Hepatocyte (in vitro differentiated cells): ENCODE results near the gene SYT9. TPM values are rescaled to one million over a fixed set of nuclear protein-coding genes. Genes with fewer than 3 reads are reported as not detected.
A peak's percentile ranks its signal among the peaks of the same experiment; 100 is the strongest.

ENCODE experiments used
- DNase-seq: peaks from one replicate; pipeline ENCODE4 v3.0.0-alpha.2; 2016; ENCODE audit warnings: low spot score
- H2AFZ ChIP-seq: fragments of 200-600 bp; sonication (generic); 2 replicates; pipeline ENCODE4 v1.6.0; 2016; ENCODE audit warnings: antibody characterized with exemption, mild to moderate bottlenecking
- H3K27ac ChIP-seq: fragments of 200-600 bp; sonication (generic); 2 replicates; pipeline ENCODE4 v1.5.1; 2016; ENCODE audit warnings: mild to moderate bottlenecking
- H3K27me3 ChIP-seq: fragments of 200-600 bp; sonication (generic); 2 replicates; pipeline ENCODE4 v1.6.1; 2016
- H3K36me3 ChIP-seq: fragments of 200-600 bp; sonication (generic); replicated peaks from 2 replicates; pipeline ENCODE4 v1.5.1; 2016; ENCODE audit warnings: low read depth; ENCODE audit not compliant: insufficient read depth
- H3K4me1 ChIP-seq: fragments of 200-600 bp; sonication (generic); 2 replicates; pipeline ENCODE4 v1.5.1; 2016; ENCODE audit warnings: mild to moderate bottlenecking, moderate library complexity; ENCODE audit not compliant: insufficient read depth
- H3K4me2 ChIP-seq: fragments of 200-600 bp; sonication (generic); 2 replicates; pipeline ENCODE4 v1.6.0; 2016
- H3K4me3 ChIP-seq: fragments of 200-600 bp; sonication (generic); 2 replicates; pipeline ENCODE4 v1.5.1; 2016; ENCODE audit warnings: mild to moderate bottlenecking
- H3K79me2 ChIP-seq: fragments of 200-600 bp; sonication (generic); 2 replicates; pipeline ENCODE4 v1.6.0; 2017; ENCODE audit warnings: mild to moderate bottlenecking
- H3K9me2 ChIP-seq: fragments of 200-600 bp; sonication (generic); replicated peaks from 2 replicates; pipeline ENCODE4 v1.6.0; 2017; ENCODE audit warnings: mild to moderate bottlenecking; ENCODE audit not compliant: insufficient read depth
- H3K9me3 ChIP-seq: fragments of 200-600 bp; sonication (generic); 2 replicates; pipeline ENCODE4 v1.5.1; 2016; ENCODE audit warnings: low read depth, mild to moderate bottlenecking
- H4K20me1 ChIP-seq: fragments of 200-600 bp; sonication (generic); 2 replicates; pipeline ENCODE4 v1.6.0; 2016; ENCODE audit warnings: mild to moderate bottlenecking; ENCODE audit not compliant: insufficient read depth, poor library complexity, severe bottlenecking
- CTCF ChIP-seq: fragments of 200-600 bp; sonication (generic); IDR thresholded peaks from 2 replicates; pipeline ENCODE4 v1.5.1; 2016; ENCODE audit warnings: antibody characterized with exemption, mild to moderate bottlenecking; ENCODE audit not compliant: poor library complexity
- EZH2 ChIP-seq: fragments of 200-600 bp; sonication (generic); IDR thresholded peaks from 2 replicates; pipeline ENCODE4 v1.6.1; 2016; ENCODE audit warnings: antibody characterized with exemption, mild to moderate bottlenecking, borderline replicate concordance
- EZH2phosphoT487 ChIP-seq: fragments of 200-600 bp; sonication (generic); IDR thresholded peaks from one replicate; pipeline ENCODE4 v1.6.1; 2018; ENCODE audit warnings: antibody characterized with exemption, mild to moderate bottlenecking, low read depth, moderate library complexity; ENCODE audit not compliant: unreplicated experiment, severe bottlenecking
- WGBS: methylation state at CpG from one replicate; pipeline ENCODE4 v1.1.6; 2016; ENCODE audit warnings: low lambda C conversion rate; ENCODE audit errors: missing lambda C conversion rate; 5-methylcytosine and 5-hydroxymethylcytosine counted together
- polyA plus RNA-seq: library from polyadenylated mRNA; unstranded; fragments of >200 nt; fragmentation: Nextera tagmentation; extraction: Ambion mirVana; gene quantifications from 2 replicates; pipeline ENCODE4 v1.2.1, GENCODE V29; 2016
- total RNA-seq: library from RNA; depleted of rRNA; stranded (reverse); fragments of >200 nt; gene quantifications from 2 replicates; pipeline ENCODE4 v1.2.3, GENCODE V29; 2014

Gene SYT9
- total and polyA plus RNA-seq, 2 experiments from 2014 or later = 0.22 to 1.3 TPM

- H3K9me3 ChIP-seq = no peaks in the 10 kb centered on the region
- H3K4me3 ChIP-seq = peak overlapping the region; percentile 62
- H3K9me2 ChIP-seq = no peaks in the 10 kb centered on the region
- no peak overlapping the region for H3K27ac ChIP-seq
- TF ChIP-seq EZH2phosphoT487 = no peak
- TF ChIP-seq CTCF = no peak
- no peak for TF ChIP-seq EZH2
- H3K27me3 ChIP-seq = peaks cover 60% of the 10 kb centered on the region
- no peaks in the 10 kb centered on the region for H3K79me2 ChIP-seq
- peak overlapping the region; percentile 93 for H3K4me2 ChIP-seq
- no peaks in the 10 kb centered on the region for H3K36me3 ChIP-seq
- peak overlapping the region; percentile 92 for H2AFZ ChIP-seq
- no peaks in the 10 kb centered on the region for H4K20me1 ChIP-seq
- no peak for DNase-seq
- 4% methylated on average over 25 of the region's 28 CpGs for WGBS
- peaks cover 9% of the 10 kb centered on the region for H3K4me1 ChIP-seq
These were observed 243 bp upstream of the SYT9 start for GRCh38 chr11:7251487-7251835.

GRCh38 chr11:7252683-7253213 is 1.0 kb downstream of the SYT9 start:
- no peak for DNase-seq
- Histone ChIP-seq H3K9me2 (no peaks in the 10 kb centered on the region), H3K79me2 (no peaks in the 10 kb centered on the region), H3K27ac (no peak overlapping the region), H3K4me1 (peaks cover 9% of the 10 kb centered on the region), H3K36me3 (no peaks in the 10 kb centered on the region), H4K20me1 (no peaks in the 10 kb centered on the region), H3K4me2 (peak overlapping the region; percentile 93), H3K9me3 (no peaks in the 10 kb centered on the region), H2AFZ (peak overlapping the region; percentile 92), H3K27me3 (peaks cover 68% of the 10 kb centered on the region), H3K4me3 (peak overlapping the region; percentile 62)
- TF ChIP-seq EZH2phosphoT487 (no peak), CTCF (no peak), EZH2 (peak; percentile 58)
- 10% methylated on average over 33 of the region's 33 CpGs for WGBS

- Histone ChIP-seq H3K27me3 (peaks cover 70% of the 10 kb centered on the region), H2AFZ (no peak overlapping the region), H3K4me1 (peaks cover 9% of the 10 kb centered on the region), H3K36me3 (no peaks in the 10 kb centered on the region), H3K9me3 (no peaks in the 10 kb centered on the region), H3K4me3 (no peak overlapping the region), H3K27ac (no peak overlapping the region), H3K9me2 (no peaks in the 10 kb centered on the region), H4K20me1 (no peaks in the 10 kb centered on the region), H3K4me2 (no peak overlapping the region), H3K79me2 (no peaks in the 10 kb centered on the region)
- no peak for DNase-seq
- TF ChIP-seq EZH2 = no peak
- no peak for TF ChIP-seq EZH2phosphoT487
- no peak for TF ChIP-seq CTCF
- 63% methylated on average over 6 of the region's 6 CpGs for WGBS
These were observed 2.1 kb downstream of the SYT9 start for GRCh38 chr11:7253800-7254199.

GRCh38 chr11:7254731-7255291 is 3.1 kb downstream of the SYT9 start:
- DNase-seq = no peak
- Histone ChIP-seq H3K4me3 (no peak overlapping the region), H3K36me3 (no peaks in the 10 kb centered on the region), H3K9me2 (no peaks in the 10 kb centered on the region), H3K79me2 (no peaks in the 10 kb centered on the region), H3K9me3 (no peaks in the 10 kb centered on the region), H3K4me1 (peaks cover 9% of the 10 kb centered on the region), H3K27ac (no peak overlapping the region), H4K20me1 (no peaks in the 10 kb centered on the region), H3K27me3 (peaks cover 70% of the 10 kb centered on the region), H2AFZ (no peak overlapping the region), H3K4me2 (no peak overlapping the region)
- WGBS = 89% methylated on average over 3 of the region's 3 CpGs
- no peak for TF ChIP-seq EZH2phosphoT487
- no peak for TF ChIP-seq EZH2
- TF ChIP-seq CTCF = no peak
